AML-193 (cell line): ENCODE measurements around the gene SCN3A.

Source experiments
- DNase-seq, 2 experiments: peaks; one replicate each; lab custom pipeline; 2025; lab: John Stamatoyannopoulos, UW

SCN3A gene

DNA sequence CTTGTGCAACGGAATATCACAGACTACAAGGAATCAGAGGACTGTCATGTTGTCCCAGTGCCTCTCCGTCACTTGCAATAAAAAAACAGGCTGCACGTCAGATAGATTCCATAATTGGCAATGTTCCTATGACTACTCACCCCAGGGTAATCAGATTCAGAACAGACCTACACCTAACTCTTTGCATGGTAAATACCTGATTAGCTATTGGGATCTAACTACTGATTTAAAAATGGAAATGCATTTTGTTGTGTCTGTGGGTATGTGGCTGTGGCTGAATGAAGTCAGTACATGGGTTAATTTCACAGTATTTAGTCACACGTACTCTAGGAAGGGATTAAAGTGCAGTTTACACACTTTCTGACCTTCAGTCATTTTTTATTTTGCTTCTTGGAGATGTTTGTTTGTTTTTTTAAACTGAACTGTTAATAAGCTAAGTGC is 91.7 kb downstream of the SCN3A start:
- no peak for DNase-seq

- no peak for DNase-seq
Observed at GRCh38 chr2:165110394-165110793, 93.5 kb downstream of the SCN3A start.

GRCh38 chr2:165109915-165110314 is 93.9 kb downstream of the SCN3A start:
- no peak for DNase-seq

DNA sequence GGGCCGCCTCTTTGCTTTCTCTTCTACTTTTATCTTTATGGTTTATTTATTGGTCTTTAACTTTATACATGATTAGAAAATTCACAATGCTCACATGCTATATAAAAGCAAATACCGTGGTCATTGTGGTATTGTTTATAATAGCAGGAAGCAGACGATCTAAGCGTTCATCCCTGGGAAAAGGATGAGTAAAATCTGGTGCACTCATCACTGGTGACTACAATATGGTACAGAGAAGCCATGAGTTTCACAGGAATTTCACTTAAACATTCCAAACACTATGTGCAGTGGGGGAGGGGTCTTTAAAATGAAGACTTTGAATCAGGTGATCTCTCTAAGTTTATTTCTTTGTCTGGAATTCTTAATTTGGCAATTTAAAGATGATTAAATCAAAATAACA is 97.9 kb downstream of the SCN3A start:
- DNase-seq = no peak

DNA sequence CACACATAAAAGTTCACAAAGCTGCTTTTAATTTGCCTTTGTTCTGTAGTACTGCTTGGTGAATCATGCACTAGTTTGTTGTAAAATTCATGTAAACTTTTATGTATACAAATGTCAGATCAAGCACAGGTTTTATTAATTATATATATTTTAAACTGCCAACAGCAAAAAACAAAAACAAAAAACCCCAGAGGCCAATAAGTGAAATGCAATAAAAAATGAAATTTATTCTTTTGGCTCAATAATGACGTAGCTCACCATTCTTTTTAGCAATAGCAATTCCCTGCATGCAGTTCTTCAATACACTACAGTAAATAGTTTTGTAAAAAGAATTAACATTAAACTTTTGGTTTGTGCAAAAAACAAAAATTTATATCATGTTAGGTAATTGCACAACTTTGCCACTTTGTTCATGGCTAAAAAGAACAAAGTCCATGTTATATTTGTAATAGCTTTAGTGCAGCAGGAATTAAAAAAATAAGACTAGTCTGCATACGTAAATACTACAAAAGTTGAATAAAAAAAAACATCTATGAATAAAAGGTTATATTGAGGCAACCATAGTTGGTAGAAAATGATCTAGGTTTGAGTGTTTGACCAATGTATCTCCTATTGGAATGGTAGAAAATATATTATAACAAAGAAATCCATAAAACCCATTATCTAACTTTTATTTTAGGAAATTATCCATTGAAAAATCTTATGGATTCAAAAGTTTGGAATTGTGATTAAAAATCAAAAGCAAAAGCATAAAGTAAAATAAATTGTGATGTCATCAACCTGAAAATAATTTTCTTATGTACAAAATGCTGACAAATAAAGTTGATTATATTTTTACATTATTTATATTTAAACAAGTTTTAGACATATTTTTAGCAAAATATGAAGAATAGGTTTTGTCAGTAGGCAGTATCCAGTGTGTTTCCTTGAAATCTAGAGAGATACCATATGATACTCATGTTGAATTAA is 115.6 kb downstream of the SCN3A start:
- DNase-seq = no peak

GRCh38 chr2:165086337-165086736 is 117.5 kb downstream of the SCN3A start:
- no peak for DNase-seq

DNA sequence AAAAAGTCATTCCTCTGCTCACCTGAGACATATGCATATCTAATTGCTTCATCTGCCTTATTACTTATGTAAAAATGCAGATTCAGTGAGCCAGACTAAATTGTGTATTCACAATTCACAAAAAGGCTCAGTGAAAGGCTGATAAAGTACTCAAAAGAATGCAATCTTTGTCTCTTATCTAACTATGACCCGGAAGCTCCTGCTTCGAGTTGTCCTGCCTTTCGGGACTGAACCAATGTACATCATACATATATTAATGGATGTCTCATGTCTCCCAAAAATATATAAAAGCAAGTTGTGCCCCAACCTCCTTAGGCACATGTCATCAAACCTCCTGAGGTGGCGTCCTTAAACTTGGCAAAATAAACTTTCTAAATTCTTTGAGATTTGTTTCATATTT is 120.5 kb downstream of the SCN3A start:
- DNase-seq = no peak

DNA sequence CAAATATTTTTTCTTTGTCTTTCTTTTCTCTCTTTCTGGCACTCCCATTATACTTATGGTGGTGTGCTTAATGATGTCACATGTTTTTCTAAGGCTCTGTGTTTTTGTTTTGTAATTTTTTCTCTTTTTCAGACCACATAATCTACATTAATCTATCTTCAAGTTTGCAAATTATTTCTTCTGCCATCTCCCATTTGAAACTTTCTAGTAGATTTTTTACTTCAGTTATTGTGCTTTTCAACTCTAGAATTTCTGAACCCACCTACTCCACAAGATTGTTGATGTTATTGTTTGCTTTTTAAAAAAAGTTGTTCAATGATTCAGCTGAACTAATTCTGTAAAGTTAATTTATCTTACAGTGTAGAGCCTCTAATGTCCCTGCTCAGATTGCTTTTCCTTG is 121.4 kb downstream of the SCN3A start:
- DNase-seq = no peak

DNA sequence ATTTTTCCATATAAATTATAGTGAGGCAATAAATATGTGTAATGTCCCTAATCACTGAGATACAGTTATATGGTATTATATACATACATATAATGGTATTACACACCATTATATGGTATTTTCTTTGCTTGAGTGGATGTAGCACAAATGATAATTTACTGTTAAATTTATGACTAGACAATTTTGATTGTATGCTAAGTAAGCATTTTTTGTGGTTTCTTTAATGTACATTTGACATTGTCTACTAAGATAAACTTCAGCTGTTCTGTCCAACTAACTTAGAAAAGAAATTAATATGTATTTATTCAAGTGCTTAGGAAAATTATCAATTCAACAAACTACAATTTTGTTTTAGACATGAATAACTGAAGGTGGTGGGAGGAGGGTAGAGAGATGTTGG is 122.6 kb downstream of the SCN3A start:
- no peak for DNase-seq

GRCh38 chr2:165079432-165079831 is 124.4 kb downstream of the SCN3A start:
- DNase-seq = no peak

DNA sequence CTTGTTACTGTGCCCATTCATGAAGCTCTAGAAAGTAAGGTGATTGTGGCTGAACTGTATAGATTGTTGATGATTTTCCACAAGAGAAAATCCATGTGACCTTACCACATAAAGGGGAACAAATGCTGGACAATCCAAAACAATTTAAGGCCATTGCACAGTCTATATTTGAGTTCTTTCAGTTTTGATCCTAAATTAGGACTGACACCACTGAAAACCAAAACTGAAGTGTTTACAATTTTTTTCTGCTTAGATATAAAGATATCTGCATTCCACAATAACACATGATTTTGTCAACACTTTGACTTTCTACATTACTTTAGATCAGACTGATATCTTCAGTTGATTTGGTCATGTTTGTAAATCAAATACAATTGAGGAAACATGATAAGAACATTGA is 124.9 kb downstream of the SCN3A start:
- DNase-seq = no peak

GRCh38 chr2:165074884-165075283 is 129.0 kb downstream of the SCN3A start:
- no peak for DNase-seq

- DNase-seq = no peak
Observed at GRCh38 chr2:165074323-165074722, 129.5 kb downstream of the SCN3A start.

GRCh38 chr2:165070076-165070475 is 133.8 kb downstream of the SCN3A start:
- no peak for DNase-seq

GRCh38 chr2:165069151-165069550 is 134.7 kb downstream of the SCN3A start:
- DNase-seq = no peak

DNA sequence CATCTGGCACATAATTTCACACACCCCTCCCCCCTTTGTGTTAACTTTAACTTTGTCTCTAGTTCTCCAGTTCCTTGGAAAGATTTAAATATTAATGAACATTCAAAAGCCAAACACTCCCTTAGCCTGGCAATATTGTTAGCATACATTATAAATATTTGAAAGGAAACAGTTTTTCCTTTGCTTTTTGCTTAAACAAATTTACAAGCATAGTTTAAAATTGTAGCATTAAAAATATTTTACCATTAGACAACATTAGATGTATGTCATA is 135.4 kb downstream of the SCN3A start:
- no peak for DNase-seq

GRCh38 chr2:165067643-165068486 is 136.0 kb downstream of the SCN3A start:
- DNase-seq = no peak

GRCh38 chr2:165064743-165065142 is 139.1 kb downstream of the SCN3A start:
- DNase-seq = no peak

DNA sequence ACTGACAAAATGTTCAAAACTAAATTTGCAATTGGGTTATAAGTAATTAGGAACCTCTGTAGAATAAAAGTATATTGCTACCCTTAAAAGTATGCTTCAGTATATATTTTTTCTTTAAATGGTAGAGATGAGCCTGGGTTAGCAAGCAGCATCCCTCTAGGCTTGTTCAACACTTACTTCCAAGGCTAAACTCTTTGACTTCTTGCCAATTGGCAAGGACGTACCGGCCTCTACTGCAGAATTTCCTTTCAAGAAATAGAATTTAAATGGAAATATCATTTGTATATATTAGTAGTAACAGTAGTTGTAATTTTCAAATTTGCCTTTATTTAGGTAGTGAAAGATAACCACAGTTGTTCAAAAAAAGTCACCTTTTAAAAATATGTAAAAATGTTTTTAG is 143.4 kb downstream of the SCN3A start:
- no peak for DNase-seq

DNA sequence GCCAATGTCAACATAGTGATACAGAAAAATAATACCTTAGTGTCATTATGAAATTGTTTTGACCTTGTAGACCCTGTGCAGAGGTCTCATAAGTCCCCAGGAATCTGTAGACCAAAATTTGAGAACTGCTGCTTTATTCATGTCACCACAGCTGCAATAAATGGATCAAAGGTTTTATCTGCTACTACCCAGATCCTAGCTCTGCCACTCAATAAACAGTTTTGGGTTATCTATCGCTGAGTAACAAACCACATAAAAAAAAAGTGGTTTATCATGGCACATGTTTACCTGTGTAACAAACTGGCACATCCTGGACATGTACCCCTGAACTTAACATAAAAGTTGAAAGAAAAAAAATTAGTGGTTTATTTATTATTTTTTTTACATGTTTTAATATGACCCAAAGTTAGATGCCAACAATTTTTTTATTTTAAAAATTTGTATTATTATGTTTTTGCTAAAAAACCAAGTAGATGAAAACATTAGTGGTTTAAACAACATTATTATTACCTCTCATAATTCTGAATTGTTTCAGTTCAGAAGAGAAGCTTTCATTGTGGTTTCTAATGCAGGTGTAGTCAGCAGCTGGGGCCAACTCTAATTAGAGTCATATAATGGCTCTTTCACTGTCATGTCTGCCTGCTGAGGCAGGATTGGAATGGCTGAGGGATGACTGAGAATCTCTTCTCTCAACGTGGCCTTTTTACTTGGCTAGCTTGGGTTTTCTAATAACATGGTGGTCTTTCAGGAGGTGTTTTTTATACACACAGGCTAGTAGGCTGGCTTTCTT is 145.2 kb downstream of the SCN3A start:
- DNase-seq = no peak

GRCh38 chr2:165057931-165058330 is 145.9 kb downstream of the SCN3A start:
- no peak for DNase-seq

- DNase-seq = no peak
Observed at GRCh38 chr2:165057308-165057707, 146.5 kb downstream of the SCN3A start.
